ENCODE measurements around the gene RAB12.

Gene RAB12

DNA sequence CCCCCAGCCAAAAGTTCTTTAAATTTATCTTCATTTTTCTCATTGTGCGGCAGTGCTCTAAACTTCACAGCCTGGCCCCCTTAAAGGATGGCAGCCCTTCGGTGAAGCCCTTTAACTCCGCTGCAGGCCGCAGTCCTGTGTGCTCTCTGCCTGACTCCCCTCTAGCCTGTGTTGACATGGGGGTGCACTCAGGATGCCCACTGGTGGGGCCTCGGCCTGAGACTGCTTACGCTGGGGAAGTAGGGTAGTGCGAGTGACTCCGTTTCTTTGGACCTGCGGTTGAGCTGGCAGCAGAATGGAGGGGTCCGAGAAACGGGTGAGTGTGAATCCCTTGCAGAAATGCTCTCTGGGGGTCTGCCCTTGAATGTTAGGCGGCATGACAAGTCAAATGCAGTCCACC lies 5.6 kb downstream of the RAB12 start:
- Histone ChIP-seq H4K20me1 (ENCODE audit: insufficient read depth, low read length, poor library complexity, severe bottlenecking) (peaks cover 81% of the 10 kb centered on the region), H3K36me3 (ENCODE audit: insufficient read depth, low read length) (no peaks in the 10 kb centered on the region), H3F3A (ENCODE audit: low read depth) (no peaks in the 10 kb centered on the region), H3K9ac (ENCODE audit: low read depth, low read length, poor library complexity, severe bottlenecking) (peak overlapping the region; percentile 32), H3K4me3 (ENCODE audit: low read length, poor library complexity, severe bottlenecking) (peak overlapping the region; percentile 26), H3K9me3 (ENCODE audit: insufficient read depth, low read depth, low read length) (no peaks in the 10 kb centered on the region), H3K4me2 (ENCODE audit: low read depth, low read length, poor library complexity, severe bottlenecking) (peak overlapping the region; percentile 44), H3K27me3 (ENCODE audit: insufficient read depth, low read length, poor library complexity, severe bottlenecking) (no peaks in the 10 kb centered on the region), H2AFZ (ENCODE audit: low read length) (no peak overlapping the region), H3K79me2 (ENCODE audit: insufficient read depth, low read length) (peaks cover 97% of the 10 kb centered on the region), H3K4me1 (ENCODE audit: insufficient read depth, low read length, poor library complexity, severe bottlenecking) (peaks cover 44% of the 10 kb centered on the region), H3K9me2 (replicated peaks; ENCODE audit: low read depth, low read length) (no peaks in the 10 kb centered on the region)
- TF ChIP-seq, protein P1, sequence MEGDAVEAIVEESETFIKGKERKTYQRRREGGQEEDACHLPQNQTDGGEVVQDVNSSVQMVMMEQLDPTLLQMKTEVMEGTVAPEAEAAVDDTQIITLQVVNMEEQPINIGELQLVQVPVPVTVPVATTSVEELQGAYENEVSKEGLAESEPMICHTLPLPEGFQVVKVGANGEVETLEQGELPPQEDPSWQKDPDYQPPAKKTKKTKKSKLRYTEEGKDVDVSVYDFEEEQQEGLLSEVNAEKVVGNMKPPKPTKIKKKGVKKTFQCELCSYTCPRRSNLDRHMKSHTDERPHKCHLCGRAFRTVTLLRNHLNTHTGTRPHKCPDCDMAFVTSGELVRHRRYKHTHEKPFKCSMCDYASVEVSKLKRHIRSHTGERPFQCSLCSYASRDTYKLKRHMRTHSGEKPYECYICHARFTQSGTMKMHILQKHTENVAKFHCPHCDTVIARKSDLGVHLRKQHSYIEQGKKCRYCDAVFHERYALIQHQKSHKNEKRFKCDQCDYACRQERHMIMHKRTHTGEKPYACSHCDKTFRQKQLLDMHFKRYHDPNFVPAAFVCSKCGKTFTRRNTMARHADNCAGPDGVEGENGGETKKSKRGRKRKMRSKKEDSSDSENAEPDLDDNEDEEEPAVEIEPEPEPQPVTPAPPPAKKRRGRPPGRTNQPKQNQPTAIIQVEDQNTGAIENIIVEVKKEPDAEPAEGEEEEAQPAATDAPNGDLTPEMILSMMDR (conservative IDR thresholded peaks at IDR 0.05; ENCODE audit: low read length): no peak
- no peak for TF ChIP-seq EZH2phosphoT487 (IDR thresholded peaks at IDR 0.05; ENCODE audit: borderline replicate concordance)

DNA sequence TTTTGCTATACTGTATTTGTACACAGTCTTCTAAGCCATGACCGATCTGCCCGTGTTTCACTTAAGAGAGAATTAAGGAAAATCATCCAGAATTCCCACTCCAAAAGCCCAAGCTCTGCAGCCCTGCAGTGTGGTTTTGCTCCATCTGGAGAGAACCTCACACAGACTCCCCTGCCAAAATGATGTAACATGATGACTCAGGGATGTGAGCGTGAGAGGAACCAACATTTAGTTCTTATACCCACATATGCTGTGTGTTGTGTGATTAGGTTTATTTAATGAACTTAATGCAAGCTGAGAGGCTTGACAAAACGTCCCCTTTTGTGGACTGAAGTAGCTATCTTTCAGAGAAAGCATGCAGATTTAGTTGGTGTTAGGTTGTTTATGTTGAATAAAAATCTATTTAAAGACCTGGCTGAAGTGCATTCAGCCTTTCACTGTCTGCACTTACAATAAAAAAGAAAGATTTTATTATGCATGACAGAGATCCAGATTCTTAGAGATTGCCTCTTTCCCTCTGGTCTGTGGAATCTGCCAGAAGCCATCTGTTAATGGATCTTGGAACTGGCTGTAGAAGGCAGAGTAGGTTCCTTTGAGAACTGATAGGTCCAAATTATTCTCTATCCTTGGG lies 6.3 kb downstream of the RAB12 start:
- Histone ChIP-seq H3F3A (ENCODE audit: low read depth) (no peaks in the 10 kb centered on the region), H3K9me2 (replicated peaks; ENCODE audit: low read depth, low read length) (no peaks in the 10 kb centered on the region), H3K9ac (ENCODE audit: low read depth, low read length, poor library complexity, severe bottlenecking) (peak overlapping the region; percentile 32), H3K9me3 (ENCODE audit: insufficient read depth, low read depth, low read length) (no peaks in the 10 kb centered on the region), H3K27me3 (ENCODE audit: insufficient read depth, low read length, poor library complexity, severe bottlenecking) (no peaks in the 10 kb centered on the region), H3K79me2 (ENCODE audit: insufficient read depth, low read length) (peaks cover 97% of the 10 kb centered on the region), H3K4me2 (ENCODE audit: low read depth, low read length, poor library complexity, severe bottlenecking) (peak overlapping the region; percentile 44), H3K4me1 (ENCODE audit: insufficient read depth, low read length, poor library complexity, severe bottlenecking) (peaks cover 42% of the 10 kb centered on the region), H4K20me1 (ENCODE audit: insufficient read depth, low read length, poor library complexity, severe bottlenecking) (peaks cover 74% of the 10 kb centered on the region), H2AFZ (ENCODE audit: low read length) (no peak overlapping the region), H3K36me3 (ENCODE audit: insufficient read depth, low read length) (no peaks in the 10 kb centered on the region), H3K4me3 (ENCODE audit: low read length, poor library complexity, severe bottlenecking) (peak overlapping the region; percentile 26)
- TF ChIP-seq, protein P1 (conservative IDR thresholded peaks at IDR 0.05; ENCODE audit: low read length): no peak
- TF ChIP-seq EZH2phosphoT487 (IDR thresholded peaks at IDR 0.05; ENCODE audit: borderline replicate concordance): no peak

GRCh38 chr18:8616028-8616401 lies 6.8 kb downstream of the RAB12 start:
- no peak for TF ChIP-seq EZH2phosphoT487 (IDR thresholded peaks at IDR 0.05; ENCODE audit: borderline replicate concordance)
- TF ChIP-seq, protein P1 (conservative IDR thresholded peaks at IDR 0.05; ENCODE audit: low read length): no peak
- no peaks in the 10 kb centered on the region for H3K36me3 ChIP-seq (ENCODE audit: insufficient read depth, low read length)
- no peaks in the 10 kb centered on the region for H3F3A ChIP-seq (ENCODE audit: low read depth)
- peaks cover 97% of the 10 kb centered on the region for H3K79me2 ChIP-seq (ENCODE audit: insufficient read depth, low read length)
- no peaks in the 10 kb centered on the region for H3K27me3 ChIP-seq (ENCODE audit: insufficient read depth, low read length, poor library complexity, severe bottlenecking)
- H3K9me3 ChIP-seq (ENCODE audit: insufficient read depth, low read depth, low read length): no peaks in the 10 kb centered on the region
- peaks cover 38% of the 10 kb centered on the region for H3K4me1 ChIP-seq (ENCODE audit: insufficient read depth, low read length, poor library complexity, severe bottlenecking)
- H2AFZ ChIP-seq (ENCODE audit: low read length): no peak overlapping the region
- no peak overlapping the region for H3K9ac ChIP-seq (ENCODE audit: low read depth, low read length, poor library complexity, severe bottlenecking)
- H3K4me3 ChIP-seq (ENCODE audit: low read length, poor library complexity, severe bottlenecking): no peak overlapping the region
- peak overlapping the region; percentile 44 for H3K4me2 ChIP-seq (ENCODE audit: low read depth, low read length, poor library complexity, severe bottlenecking)
- peaks cover 69% of the 10 kb centered on the region for H4K20me1 ChIP-seq (ENCODE audit: insufficient read depth, low read length, poor library complexity, severe bottlenecking)
- H3K9me2 ChIP-seq (replicated peaks; ENCODE audit: low read depth, low read length): no peaks in the 10 kb centered on the region

All from Loucy (cell line).